AG08396 (cell line): ENCODE results near the gene SLC29A1.
A peak's percentile ranks its signal among the peaks of the same experiment; 100 is the strongest.
"Not testable (repeated sequence)": the region's sequence is repeated elsewhere in the genome, so short reads cannot be mapped to it uniquely, and the experiment has no call there.

Experiments used
- DNase-seq: peaks from one replicate; pipeline ENCODE4 v3.0.0; 2012; ENCODE audit warnings: low spot score, mixed read lengths

SLC29A1 gene

DNA sequence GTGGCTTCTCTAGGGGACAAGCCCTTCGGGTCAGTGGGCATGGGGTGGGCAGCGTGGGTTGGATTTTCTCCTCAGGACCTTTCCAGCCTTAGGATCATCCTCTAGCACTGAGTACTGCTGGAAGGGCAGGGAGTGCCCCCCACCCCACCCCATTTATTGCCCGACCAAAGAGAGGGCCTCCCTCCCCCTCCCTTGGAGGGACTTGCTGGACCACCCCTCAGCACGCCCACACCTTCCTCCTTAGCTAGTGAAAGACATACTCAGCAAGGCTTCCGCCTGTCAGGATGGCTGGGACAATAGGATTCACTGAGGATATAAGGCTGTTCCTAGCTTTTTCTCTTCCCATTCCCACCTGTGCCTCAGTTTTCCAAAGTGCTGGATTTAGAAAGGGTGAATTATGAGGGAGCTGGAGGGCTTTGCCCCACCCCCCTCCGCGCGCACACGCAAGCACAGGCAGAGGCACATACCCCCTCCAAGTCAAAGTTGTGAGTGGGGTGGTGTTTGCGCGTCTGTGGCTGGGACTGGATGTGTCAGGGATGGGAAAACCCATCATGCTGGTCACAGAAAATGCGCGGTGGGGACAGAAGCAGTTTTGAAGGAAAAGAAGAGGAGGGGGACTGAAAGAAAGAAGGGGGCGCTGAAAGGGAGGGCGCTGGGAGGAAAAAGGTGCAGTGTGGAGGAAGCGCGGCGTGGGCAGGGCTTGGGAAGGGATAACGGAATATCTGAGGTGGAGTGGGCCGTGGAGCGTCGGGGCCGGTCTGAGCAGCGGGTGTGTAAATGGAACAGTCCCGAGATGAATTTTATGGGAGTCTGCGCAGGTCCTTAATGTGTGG, 693 bp upstream of the SLC29A1 start:
- DNase-seq = peak; percentile 26

DNA sequence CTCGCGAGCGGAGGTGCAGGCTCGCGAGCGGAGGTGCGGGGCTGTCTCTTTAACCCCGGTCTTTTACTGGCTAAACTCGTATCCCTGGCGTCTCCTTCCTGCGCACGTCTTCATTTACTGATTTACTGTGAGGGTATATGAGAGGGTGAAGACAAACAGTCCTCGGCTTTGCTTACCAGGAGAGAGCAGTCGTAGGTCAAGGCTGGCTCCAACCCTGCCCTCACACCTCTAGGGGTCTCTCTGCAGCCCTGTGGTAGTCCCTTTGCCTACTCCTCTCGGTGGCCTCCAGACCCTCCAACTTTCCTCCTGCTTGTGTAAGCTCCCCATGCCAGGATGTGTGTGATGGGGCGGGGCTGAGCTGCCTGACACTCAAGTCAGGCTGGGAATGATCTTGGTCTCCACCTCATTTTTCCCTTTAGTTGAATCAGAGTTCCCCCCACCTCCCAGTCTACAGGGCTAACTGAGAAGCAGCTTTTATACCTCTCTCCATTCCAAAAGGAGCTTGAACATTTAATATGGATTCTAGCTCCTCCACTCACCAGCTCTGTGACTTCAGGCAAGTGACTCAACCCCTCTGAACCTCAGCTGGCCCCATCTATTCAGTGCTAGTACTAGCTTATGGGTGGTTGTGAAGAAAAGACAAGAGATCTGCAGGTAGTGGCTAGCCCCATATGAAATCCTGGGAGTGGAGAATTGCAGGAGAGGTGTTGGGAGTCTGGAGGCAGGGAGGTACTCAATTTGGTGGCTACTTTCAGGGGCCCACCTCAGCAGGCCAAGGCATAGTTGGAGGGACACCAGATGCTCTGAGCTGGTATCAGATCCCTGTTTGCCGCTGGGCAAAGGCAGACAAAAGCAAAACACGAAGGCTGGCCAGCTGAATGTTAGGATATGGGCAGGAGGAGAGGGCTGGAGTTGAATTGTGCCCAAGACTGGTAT, 902 bp downstream of the SLC29A1 start:
- DNase-seq = peak; percentile 37

DNA sequence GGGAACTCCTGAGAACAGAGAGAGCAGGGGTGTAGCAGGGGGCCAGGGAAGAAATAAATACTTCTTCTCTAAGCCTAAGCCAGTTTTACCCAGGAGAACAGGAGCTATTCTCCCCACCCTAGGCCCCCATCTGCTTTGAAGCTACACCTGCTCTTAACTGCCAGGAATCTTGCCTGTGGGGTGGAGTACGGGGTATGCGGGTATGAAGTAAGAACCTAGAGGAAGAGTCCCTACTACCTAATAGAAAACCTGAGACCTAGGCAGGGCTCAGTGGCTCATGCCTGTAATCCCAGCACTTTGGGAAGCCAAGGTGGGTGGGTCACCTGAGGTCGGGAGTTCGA, 1.5 kb downstream of the SLC29A1 start:
- DNase-seq = no peak

DNA sequence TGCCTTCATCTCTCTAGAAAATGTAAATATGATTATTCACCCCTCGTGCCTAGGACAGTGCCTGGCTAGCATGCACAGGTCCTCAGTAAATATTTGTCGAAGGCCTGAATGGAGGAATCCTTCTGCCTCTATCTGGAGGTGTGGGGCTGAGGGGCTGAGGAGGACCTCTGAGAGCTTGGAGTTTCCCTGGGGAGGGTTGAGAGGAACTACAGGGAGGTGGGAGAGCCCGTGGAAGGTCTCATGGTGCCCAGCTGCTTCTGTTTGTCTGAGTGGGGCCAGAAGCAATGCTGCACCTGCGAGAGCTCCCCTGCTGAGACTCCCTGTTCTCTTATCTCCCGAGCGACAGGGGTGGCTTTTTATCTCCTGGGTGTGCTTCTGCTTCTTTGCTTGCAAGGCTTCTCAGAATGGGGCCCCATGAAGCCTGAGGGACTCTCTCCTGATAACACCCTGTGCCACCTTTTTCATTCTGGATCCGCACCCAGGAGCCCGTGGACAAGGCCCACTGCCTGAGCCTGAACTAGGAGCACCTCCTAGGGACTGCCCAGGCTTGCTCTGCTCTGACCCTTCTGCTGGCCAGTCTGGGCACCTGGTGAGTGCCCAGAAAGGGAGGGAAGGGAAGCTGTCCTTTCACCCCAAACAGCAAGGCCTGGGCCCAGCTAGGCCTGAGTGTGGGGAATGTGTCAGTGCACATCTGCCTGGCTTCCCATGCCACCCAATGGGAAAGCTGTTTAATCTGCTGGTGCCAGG, 2.4 kb downstream of the SLC29A1 start:
- DNase-seq = no peak

DNA sequence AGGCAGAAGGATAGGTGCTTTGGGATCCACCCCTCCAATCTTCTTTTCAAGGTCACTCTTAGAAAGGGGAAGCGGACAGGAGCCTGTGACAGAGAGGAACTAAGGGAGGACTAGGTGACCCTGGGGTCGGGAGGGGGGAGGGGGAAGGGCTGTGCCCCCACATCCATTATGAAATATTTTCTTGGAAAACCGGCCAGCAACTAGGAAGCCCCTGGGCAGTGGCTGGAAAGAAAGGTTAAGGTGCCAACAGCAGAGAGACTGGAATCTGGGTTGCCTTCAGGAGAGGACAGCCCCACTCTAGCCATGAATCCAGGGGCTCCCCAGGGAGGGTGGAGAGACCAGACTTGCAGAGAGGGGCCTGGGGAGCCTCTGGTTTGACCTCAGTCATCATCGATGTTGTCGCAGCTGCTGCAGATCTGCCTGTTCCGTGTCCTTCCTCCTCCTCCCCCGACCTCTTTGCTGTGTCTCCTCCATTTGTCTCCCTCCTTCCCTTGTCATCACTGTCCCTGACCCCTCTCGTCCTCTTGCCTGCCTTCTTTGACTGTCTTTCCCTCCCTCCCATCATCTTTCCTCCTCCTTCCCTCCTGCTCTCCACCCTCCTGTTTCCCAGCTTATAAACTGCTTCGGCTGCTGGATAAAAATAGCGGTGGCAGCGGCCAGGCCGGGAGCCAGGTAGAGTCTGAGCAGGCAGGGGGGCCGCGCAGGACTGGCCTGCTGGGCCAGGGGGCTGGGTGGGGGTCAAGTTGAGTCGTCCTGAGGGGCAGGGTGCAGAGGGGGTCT, 3.2 kb downstream of the SLC29A1 start:
- DNase-seq = no peak

DNA sequence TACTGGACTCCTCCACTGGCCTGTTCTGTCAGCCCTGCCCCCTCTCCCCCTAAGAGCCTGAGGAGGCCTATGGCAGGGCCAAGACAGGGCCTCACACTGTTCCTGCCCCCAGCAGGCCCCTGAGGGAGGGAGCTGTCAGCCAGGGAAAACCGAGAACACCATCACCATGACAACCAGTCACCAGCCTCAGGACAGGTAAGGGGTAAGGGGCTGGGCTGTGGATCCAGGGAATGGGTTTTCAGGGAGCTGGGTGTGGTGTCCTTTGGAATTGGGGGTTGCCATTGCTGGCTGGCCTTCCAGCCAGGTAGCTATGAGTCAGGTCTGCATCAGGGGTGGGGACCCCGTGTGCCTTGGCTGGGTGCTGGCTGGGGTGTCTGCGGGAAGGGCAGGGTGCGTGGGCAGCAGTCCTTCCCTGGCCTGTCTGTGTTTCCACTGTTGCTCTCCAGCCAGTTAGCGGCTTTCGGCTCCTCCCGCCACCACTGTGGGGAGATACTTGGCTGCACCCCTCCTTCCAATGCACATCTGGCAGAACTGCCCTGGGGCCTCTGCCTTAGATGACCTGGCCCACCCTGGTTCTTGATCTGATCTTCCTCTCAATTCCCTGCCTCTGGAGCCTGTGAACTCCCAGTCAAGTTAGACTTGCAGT, 3.9 kb downstream of the SLC29A1 start:
- no peak for DNase-seq

DNA sequence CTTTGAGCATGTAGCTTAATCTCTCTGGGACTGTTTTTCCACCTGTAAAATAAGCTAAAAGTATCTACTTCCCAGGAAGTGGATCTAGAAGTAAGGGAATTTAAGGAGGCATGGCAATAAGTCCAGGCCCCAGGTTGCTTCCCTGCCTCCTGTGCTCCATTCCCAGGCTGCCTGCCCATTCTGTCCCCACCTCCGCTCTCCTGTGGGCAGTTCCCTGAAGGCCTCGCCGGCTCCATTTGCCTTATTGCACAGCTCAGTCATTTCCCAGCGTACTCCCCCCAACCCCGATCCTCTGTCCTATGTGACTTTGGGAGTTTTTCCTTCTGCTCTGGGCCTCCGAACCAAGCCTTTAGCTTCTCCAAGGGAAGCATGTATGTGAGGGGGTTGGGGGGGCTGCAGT, 4.6 kb downstream of the SLC29A1 start:
- no peak for DNase-seq

DNA sequence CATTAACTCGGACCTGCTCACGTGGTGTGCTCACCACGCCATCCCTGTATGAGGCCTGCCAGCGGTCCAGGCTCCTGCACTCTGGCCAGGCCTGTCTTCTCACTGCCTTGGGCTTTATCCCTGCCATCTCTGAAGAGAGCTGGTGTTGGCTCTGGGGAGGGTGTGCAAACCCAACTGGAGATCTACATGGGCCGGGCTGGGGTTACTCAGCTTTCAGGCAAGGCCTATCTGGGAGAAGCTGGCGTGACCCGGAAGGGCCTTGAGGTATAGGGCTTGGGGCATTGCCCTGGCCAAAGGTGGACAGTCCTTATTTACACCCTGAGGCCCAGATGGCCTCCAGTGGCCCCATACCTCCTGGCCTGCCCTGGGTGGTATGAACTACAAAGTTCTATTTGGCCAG, 5.0 kb downstream of the SLC29A1 start:
- no peak for DNase-seq

DNA sequence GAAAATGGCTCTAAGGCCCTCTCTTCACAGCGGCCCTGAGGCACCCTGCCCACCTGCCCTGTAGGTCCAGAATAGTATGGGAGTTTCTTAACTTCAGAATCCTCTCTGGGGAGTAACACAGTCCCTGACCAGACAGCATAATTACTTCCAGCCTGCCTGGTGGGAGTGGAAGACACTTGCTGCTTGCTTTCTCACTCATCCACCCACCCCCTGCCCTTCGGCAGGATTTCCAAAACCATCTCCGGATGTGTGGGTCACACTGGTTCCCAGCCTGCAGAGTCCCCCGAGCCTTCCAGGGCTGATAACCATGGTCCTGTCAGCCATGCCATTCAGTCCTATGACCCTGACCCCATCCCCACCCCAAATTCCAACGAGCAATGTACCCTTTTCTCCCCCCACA, 5.4 kb downstream of the SLC29A1 start:
- no peak for DNase-seq

DNA sequence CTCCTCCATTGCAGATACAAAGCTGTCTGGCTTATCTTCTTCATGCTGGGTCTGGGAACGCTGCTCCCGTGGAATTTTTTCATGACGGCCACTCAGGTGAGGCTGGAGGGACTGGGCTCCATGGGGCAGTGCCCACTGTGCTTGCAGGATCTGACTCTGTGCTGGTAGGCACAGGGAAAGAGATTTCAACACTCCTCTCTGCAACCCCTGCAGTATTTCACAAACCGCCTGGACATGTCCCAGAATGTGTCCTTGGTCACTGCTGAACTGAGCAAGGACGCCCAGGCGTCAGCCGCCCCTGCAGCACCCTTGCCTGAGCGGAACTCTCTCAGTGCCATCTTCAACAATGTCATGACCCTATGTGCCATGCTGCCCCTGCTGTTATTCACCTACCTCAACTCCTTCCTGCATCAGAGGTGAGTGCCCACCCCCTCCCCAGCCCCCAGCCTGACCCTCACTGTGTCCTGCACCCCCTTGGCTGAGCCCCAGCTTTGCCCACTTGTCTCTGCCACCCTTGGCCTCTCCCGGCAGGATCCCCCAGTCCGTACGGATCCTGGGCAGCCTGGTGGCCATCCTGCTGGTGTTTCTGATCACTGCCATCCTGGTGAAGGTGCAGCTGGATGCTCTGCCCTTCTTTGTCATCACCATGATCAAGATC, 6.1 kb downstream of the SLC29A1 start:
- no peak for DNase-seq

DNA sequence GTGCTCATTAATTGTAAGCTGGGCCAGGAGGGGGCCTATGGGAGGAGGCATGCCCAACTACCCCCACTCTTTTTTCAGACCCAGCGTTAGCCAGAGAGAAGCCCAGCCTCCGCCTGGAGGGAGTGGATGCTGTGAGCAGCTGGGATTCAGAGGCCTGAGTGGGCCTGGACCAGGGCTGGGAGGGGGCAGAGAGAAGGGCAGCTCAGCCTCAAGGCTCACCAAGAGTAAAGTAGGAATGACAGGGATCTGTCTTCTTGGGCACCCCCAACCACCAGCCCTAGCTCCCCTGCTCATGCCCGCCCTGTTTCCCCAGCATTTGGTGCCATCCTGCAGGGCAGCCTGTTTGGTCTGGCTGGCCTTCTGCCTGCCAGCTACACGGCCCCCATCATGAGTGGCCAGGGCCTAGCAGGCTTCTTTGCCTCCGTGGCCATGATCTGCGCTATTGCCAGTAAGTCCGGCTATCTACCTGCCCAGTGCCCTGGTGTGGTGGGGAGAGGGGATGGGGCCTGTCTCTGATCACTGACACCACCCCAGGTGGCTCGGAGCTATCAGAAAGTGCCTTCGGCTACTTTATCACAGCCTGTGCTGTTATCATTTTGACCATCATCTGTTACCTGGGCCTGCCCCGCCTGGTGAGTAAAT, 6.8 kb downstream of the SLC29A1 start:
- no peak for DNase-seq

DNA sequence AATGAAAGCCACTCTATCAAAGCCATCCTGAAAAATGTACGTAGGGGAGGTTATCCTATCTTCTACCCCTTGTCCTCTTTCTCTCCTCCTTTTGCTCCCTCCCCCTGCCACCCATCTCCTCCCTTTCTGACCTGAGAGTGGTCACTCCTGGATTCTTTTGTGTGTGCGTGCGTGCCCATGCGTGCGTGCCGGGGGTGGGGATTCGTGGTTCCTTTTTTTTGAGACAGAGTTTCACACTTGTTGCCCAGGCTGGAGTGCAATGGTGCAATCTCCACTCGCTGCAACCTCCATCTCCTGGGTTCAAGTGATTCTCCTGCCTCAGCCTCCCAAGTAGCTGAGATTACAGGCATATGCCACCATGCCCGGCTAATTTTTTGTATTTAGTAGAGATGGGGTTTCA, 8.0 kb downstream of the SLC29A1 start:
- DNase-seq = not testable (repeated sequence)

DNA sequence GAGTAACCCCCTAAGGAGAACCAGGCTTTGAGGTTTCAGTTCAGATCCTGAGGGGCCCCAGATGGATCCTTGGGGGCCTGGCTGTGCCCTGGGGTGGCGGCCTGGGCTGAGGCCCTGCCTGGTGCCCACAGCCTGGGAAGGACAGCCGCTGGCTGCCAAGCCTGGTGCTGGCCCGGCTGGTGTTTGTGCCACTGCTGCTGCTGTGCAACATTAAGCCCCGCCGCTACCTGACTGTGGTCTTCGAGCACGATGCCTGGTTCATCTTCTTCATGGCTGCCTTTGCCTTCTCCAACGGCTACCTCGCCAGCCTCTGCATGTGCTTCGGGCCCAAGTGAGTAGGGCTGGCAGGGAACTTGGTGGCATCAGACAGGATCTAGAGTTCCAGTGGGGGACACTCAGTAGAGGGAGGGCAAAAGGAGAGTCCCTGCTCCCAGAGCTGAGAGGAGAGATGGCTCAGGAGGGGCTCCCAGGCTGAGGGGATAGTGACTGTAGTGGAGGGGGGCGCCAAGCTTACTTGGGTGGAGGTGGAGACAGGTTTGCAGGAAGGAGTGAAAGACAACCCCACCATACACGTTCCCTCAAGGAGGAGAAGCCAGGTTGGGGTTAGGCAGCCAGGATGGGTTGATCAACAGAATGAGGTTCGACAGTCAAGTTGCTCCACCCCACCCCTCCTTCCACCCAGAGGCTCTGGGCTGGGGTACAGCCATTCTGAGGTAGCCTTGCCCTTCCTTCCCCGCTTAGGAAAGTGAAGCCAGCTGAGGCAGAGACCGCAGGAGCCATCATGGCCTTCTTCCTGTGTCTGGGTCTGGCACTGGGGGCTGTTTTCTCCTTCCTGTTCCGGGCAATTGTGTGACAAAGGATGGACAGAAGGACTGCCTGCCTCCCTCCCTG, 9.5 kb downstream of the SLC29A1 start:
- no peak for DNase-seq

DNA sequence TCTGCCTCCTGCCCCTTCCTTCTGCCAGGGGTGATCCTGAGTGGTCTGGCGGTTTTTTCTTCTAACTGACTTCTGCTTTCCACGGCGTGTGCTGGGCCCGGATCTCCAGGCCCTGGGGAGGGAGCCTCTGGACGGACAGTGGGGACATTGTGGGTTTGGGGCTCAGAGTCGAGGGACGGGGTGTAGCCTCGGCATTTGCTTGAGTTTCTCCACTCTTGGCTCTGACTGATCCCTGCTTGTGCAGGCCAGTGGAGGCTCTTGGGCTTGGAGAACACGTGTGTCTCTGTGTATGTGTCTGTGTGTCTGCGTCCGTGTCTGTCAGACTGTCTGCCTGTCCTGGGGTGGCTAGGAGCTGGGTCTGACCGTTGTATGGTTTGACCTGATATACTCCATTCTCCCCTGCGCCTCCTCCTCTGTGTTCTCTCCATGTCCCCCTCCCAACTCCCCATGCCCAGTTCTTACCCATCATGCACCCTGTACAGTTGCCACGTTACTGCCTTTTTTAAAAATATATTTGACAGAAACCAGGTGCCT, 10.2 kb downstream of the SLC29A1 start:
- DNase-seq = no peak

DNA sequence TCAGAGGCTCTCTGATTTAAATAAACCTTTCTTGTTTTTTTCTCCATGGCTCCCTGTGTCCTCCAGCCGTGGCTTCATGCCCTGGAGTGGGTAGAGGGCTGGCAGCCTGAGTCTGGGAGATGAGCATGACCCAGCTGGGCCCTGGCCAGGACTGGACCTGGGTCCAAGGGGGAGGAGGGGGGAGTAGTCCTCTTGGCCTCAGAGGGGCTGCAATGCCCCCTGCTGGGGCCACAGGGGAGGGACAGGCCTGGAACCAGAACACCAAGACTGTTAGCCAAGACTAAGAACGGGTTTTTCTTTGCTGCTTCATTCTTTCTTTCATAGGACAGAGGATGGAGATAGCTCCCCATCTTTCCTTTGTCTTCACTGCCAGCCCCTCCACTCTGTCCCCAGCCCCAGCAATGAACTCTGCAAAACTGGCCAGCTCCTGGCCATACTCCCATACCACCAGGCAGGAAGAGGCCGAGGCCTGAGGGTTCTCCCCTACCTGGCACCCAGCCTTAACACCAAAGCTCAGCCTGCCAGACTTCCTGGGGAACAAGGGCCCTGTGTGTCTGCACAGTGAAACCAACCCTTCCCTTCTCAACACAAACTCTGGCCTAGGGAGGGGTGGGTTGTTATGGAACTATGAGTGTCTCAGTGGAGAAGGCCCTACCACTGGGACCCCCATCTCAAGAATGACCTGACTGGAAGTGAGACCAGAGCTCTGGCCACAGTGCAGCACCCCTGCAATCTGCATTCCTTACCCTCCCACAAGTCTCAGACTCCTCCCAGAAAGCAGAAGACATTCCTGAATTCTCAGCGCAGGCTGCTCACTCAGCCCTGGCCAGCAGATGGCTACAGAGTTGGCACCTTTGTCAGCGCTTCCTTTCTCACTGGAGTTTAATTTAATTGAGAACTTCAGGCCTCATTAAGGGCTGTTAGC, 11.0 kb downstream of the SLC29A1 start:
- peak; percentile 85 for DNase-seq

DNA sequence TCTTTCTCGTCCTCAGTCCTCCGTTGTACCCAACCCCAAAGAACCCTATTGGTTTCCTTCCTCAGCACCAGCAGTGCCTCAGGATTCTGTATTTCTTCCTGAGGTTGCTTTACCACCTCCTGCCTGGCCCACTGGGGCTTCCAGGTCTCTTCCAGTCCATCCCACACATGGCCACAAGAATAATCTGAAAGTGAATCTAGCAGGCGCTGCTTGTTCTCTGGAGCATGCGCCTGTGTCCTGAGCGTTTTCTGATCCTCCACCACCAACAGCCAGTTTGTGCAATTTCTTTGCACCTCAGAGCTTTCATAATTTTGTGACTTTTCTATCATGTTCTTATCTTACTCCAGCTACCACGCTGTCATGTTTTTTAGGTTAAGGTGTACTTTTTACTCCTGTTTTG, 11.9 kb downstream of the SLC29A1 start:
- DNase-seq = no peak

DNA sequence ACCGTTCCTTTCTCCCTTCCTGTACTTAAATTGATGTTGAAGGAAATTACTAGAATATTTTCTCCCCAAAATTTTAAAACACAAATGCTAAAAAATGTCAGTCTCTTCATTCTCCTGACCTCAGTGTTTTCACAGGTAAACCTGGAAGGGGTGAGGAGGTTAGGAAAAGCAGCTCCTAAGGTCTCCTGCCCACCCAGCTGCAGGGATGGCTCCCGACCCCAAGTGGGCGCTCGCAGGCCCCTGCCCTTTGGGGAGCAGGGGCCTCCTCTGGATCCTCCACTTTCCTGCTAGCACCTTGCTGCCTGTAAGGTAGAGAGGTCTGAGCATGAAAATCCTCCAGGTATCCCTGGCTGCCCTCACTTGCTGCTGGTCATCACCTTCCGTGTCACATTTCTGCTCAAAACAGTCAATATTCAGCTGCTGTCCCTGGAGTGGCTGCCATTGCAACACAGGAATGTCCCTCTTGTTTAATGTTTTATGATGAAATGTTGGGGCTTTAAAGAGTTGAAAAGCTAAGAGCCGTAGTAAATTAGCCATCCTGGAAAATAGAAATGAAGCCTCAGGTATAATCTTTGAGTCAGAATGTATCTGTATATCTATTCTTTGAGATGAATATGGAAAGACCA, 12.6 kb downstream of the SLC29A1 start:
- DNase-seq = no peak
